Brain microvascular endothelial cell (primary cell): ENCODE results near the gene WDR35.

ENCODE experiments used
- DNase-seq: peaks from one replicate; pipeline ENCODE4 v3.0.0-alpha.2; 2020
- H3K27ac ChIP-seq: fragments of 250-450 bp; sonication (Bioruptor Pico); 2 replicates; pipeline ENCODE4 v1.5.1; 2020; ENCODE audit warnings: mild to moderate bottlenecking, moderate library complexity
- H3K27me3 ChIP-seq: fragments of 250-450 bp; sonication (Bioruptor Pico); replicated peaks from 2 replicates; pipeline ENCODE4 v1.5.1; 2020; ENCODE audit warnings: mild to moderate bottlenecking
- H3K36me3 ChIP-seq: fragments of 250-450 bp; sonication (Bioruptor Pico); replicated peaks from 2 replicates; pipeline ENCODE4 v1.5.1; 2020; ENCODE audit warnings: mild to moderate bottlenecking
- H3K4me3 ChIP-seq: 2 replicates; pipeline ENCODE4 v1.5.1; 2011; ENCODE audit warnings: low read depth, mild to moderate bottlenecking, control low read depth, low read length, moderate library complexity
- CTCF ChIP-seq: IDR thresholded peaks from 2 replicates; pipeline ENCODE4 v1.5.1; 2011; ENCODE audit warnings: low read depth, mild to moderate bottlenecking, moderate library complexity, low read length, control low read depth, inconsistent platforms; ENCODE audit errors: missing control alignments
- in situ Hi-C: cut with HindIII; loops from 2 replicates; pipeline ENCODE4 v1.10.0; 2017; ENCODE audit warnings: low sequenced_read_pairs, low pct_ligation_motif_present

WDR35 gene

GRCh38 chr2:19886261-19886660 lies 103.6 kb downstream of the WDR35 start:
- no peak overlapping the region for H3K4me3 ChIP-seq
- no peaks in the 10 kb centered on the region for H3K36me3 ChIP-seq
- no peak for TF ChIP-seq CTCF
- no peaks in the 10 kb centered on the region for H3K27me3 ChIP-seq
- no peak for DNase-seq
- in situ Hi-C loops = no loop called here
- H3K27ac ChIP-seq = no peak overlapping the region

GRCh38 chr2:19885791-19886190 lies 104.1 kb downstream of the WDR35 start:
- in situ Hi-C loops = no loop called here
- H3K27ac ChIP-seq = no peak overlapping the region
- H3K27me3 ChIP-seq = no peaks in the 10 kb centered on the region
- no peaks in the 10 kb centered on the region for H3K36me3 ChIP-seq
- DNase-seq = no peak
- H3K4me3 ChIP-seq = no peak overlapping the region
- TF ChIP-seq CTCF = no peak

GRCh38 chr2:19883971-19884720 lies 105.8 kb downstream of the WDR35 start:
- in situ Hi-C loops = no loop called here
- Histone ChIP-seq H3K4me3 (no peak overlapping the region), H3K36me3 (no peaks in the 10 kb centered on the region), H3K27ac (no peak overlapping the region), H3K27me3 (no peaks in the 10 kb centered on the region)
- no peak for DNase-seq
- TF ChIP-seq CTCF = no peak

- Histone ChIP-seq H3K27me3 (no peaks in the 10 kb centered on the region), H3K36me3 (no peaks in the 10 kb centered on the region), H3K4me3 (no peak overlapping the region), H3K27ac (no peak overlapping the region)
- TF ChIP-seq CTCF = no peak
- in situ Hi-C loops = no loop called here
- DNase-seq = no peak
Observed at GRCh38 chr2:19883486-19883885, 106.4 kb downstream of the WDR35 start.

GRCh38 chr2:19882286-19882685 lies 107.6 kb downstream of the WDR35 start:
- H3K27me3 ChIP-seq = no peaks in the 10 kb centered on the region
- H3K27ac ChIP-seq = no peak overlapping the region
- no peak for TF ChIP-seq CTCF
- H3K36me3 ChIP-seq = no peaks in the 10 kb centered on the region
- in situ Hi-C loops = no loop called here
- H3K4me3 ChIP-seq = no peak overlapping the region
- no peak for DNase-seq

- in situ Hi-C loops = no loop called here
- TF ChIP-seq CTCF = no peak
- H3K36me3 ChIP-seq = no peaks in the 10 kb centered on the region
- DNase-seq = no peak
- H3K27me3 ChIP-seq = no peaks in the 10 kb centered on the region
- no peak overlapping the region for H3K27ac ChIP-seq
- H3K4me3 ChIP-seq = no peak overlapping the region
Observed at GRCh38 chr2:19881908-19882265, 108.0 kb downstream of the WDR35 start.
